Fibroblast of skin of abdomen (primary cell): ENCODE results near the gene SH3RF1.

Experiments used
- DNase-seq: peaks from one replicate; pipeline ENCODE4 v3.0.0-alpha.2; 2013

The SH3RF1 gene

GRCh38 chr4:169102026-169102425 is 168.7 kb downstream of the SH3RF1 start:
- no peak for DNase-seq

- no peak for DNase-seq
Measured at GRCh38 chr4:169100670-169101101, 170.1 kb downstream of the SH3RF1 start.

GRCh38 chr4:169099771-169100180 is 171.0 kb downstream of the SH3RF1 start:
- DNase-seq: peak; percentile 44

- DNase-seq: no peak
Measured at GRCh38 chr4:169098969-169099690, 171.6 kb downstream of the SH3RF1 start.

GRCh38 chr4:169098532-169098931 is 172.2 kb downstream of the SH3RF1 start:
- no peak for DNase-seq

- no peak for DNase-seq
Measured at GRCh38 chr4:169098054-169098497, 172.7 kb downstream of the SH3RF1 start.

- no peak for DNase-seq
Measured at GRCh38 chr4:169096221-169096620, 174.5 kb downstream of the SH3RF1 start.

GRCh38 chr4:169094656-169095231 is 176.0 kb downstream of the SH3RF1 start:
- DNase-seq: no peak

GRCh38 chr4:169092889-169093522 is 177.8 kb downstream of the SH3RF1 start:
- no peak for DNase-seq

- DNase-seq: no peak
Measured at GRCh38 chr4:169090484-169091215, 180.1 kb downstream of the SH3RF1 start.

- DNase-seq: no peak
Measured at GRCh38 chr4:169089004-169089403, 181.8 kb downstream of the SH3RF1 start.

- DNase-seq: no peak
Measured at GRCh38 chr4:169084954-169085353, 185.8 kb downstream of the SH3RF1 start.

GRCh38 chr4:169080981-169081380 is 189.8 kb downstream of the SH3RF1 start:
- peak; percentile 80 for DNase-seq

GRCh38 chr4:169079942-169080827 is 190.6 kb downstream of the SH3RF1 start:
- DNase-seq: peak; percentile 64

GRCh38 chr4:169074117-169074516 is 196.6 kb downstream of the SH3RF1 start:
- no peak for DNase-seq

- peak; percentile 35 for DNase-seq
Measured at GRCh38 chr4:169071747-169072146, 199.0 kb downstream of the SH3RF1 start.

- no peak for DNase-seq
Measured at GRCh38 chr4:169070895-169071218, 199.9 kb downstream of the SH3RF1 start.

- peak; percentile 96 for DNase-seq
Measured at GRCh38 chr4:169070071-169070894, 200.5 kb downstream of the SH3RF1 start.

- DNase-seq: no peak
Measured at GRCh38 chr4:169068423-169068822, 202.3 kb downstream of the SH3RF1 start.

GRCh38 chr4:169066934-169067333 is 203.8 kb downstream of the SH3RF1 start:
- DNase-seq: no peak

GRCh38 chr4:169064296-169064695 is 206.5 kb downstream of the SH3RF1 start:
- DNase-seq: no peak
